HG03439 (cell line): ENCODE data around the gene HPS4.
"Not testable (repeated sequence)": the region's sequence is repeated elsewhere in the genome, so short reads cannot be mapped to it uniquely, and the experiment has no call there.

Experiments used
- ATAC-seq: cut with Tn5 transposase; IDR thresholded peaks from one replicate; pipeline ENCODE4 v1.9.1; 2021; ENCODE audit warnings: mild to moderate bottlenecking, moderate library complexity; ENCODE audit not compliant: unreplicated experiment

The HPS4 gene

DNA sequence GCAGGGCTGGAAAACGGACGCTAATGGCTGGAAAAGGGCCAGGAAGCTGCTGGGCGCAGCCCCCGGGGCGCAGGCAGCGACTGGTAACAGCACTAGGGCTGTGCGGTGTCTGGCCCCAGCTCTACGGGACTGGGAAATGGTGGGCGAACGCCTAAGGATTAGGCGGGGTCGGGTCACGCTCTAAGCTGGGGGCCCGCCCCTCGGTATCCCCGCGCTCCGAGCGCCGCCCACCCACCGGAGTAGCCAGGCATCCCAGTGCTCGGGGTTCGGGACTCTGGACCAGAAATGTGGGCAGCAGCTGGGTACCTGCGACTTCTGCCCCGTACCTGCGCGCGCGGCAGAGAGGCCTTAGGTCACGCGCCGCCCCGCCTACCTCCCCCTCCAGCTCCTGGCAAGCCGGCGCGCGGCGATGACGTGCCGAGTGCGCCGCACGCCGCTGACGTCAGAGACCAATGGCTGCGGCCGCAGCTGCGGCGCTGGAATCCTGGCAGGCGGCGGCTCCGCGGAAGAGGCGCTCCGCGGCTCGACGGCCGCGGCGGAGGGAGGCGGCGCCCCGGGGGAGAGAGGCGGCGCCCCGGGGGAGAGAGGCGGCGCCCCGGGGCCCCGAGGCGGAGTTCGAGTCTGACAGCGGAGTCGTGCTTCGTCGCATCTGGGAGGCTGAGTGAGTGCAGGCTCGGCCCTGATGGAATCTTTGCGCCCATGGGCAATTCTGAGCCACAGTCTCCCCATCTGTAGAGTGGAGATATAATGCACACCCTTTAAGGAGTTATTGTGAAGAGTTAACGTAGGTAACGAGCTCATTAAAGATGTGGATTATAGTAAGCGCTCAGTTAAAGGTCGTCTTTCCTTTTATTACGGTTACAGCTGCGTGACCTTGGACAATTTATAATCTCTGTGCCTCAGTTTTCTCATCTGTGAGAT is at the start of gene HPS4, which contains the start of gene SRRD:
Gene HPS4, minus strand, starts transcription at position 345 of the 921 bp plus-strand sequence. CDS start 2,021 bp downstream, outside the sequence.
Gene SRRD, plus strand, starts transcription at position 439 of the 921 bp plus-strand sequence. Its CDS starts 14 bp downstream, at position 453.
- peak; percentile 76 for ATAC-seq

- no peak for ATAC-seq
Measured at GRCh38 chr22:26529345-26529744, 45.8 kb upstream of the HPS4 start.

GRCh38 chr22:26528518-26528917 is 44.9 kb upstream of the HPS4 start:
- ATAC-seq, result not testable (repeated sequence)

DNA sequence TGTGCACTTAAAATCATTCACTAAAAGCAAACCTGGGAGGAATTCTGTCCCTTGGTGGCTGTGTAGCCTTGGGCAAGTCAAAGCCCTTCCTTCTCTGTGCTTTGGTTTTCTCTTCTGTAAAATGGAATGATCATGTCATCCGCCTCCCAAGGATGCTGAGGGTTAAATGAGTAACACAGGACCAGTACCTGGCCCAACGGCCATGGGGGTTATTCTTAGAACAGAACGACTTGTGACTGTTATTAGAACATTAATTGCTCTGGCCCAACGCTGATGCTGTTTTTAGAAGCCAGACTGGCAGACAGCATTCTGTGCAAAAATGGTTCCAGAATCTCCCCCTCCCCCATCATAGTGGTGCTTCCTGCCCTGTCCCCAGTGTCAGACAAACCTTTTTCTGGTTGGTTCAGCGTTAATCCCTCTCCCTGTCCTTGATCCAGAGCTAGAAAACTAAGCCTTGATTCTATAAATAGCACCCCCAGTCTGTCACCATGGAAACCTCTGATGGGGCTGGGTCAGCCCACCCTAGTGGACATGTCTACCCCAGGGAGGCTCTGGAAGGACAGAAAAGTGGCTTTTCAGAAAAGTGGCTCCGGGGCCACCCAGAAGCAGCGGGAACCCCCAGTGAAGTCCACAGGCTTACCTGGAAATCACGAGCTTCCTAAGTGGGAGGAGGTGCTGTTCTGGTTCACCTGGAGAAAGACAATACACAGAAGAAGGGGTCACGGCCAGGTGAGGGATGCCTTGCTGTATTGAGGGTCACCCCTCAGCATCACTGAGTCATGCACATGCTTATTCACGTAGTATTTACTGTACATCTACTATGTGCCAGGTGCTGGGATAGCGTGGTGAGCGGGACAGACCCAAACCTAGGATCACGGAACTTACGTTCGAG is 44.2 kb upstream of the HPS4 start:
- no peak for ATAC-seq

DNA sequence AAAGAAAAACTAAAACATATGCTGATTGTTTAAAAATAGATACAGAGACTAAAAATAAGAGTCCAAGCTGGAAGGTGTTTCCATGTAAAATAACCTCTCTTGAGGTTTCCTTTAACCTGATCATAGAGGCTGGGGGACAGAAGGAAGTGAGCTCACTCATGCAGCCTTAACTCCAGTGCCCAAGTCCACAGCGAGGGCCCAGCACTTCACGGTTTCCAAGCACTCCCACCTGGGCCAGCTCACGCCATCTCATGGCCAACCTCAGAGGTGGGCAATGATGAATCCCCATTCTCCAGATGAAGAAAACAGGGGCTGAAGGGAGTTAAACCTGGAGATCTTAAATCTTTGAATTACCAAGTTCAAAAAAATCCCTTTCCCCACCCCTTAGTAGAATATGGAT is 43.6 kb upstream of the HPS4 start:
- no peak for ATAC-seq

DNA sequence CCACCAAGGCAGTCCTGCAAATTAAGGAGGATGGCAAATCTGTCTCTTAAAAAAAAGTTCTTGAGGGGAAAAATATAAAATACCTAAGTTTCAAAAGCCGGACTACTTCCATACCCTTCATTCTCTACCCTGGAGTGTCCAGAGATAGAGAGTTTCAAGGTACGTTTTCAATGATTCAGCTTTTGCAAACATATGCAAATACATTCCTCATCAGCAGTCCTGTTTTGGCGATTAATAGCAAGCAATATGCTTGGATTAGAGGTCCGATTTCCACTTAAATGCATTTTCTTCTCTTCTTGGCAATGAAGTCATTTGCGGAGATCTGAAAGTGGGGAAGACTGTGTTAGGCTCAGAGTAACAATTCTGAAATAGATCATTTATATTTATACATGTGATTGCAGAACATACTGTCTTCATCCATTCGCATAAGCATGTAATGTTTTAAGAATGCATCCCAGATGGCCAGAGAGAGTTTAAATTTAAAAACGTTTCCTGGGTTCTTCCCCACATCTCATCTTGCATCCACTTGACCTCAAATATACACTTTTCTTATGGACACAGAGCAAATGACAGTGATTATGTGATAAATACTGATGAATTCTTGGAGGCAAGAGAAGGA is 42.5 kb upstream of the HPS4 start:
- no peak for ATAC-seq

- ATAC-seq, result no peak
Measured at GRCh38 chr22:26524870-26525269, 41.3 kb upstream of the HPS4 start.

- ATAC-seq, result no peak
Measured at GRCh38 chr22:26522592-26522991, 39.0 kb upstream of the HPS4 start.

DNA sequence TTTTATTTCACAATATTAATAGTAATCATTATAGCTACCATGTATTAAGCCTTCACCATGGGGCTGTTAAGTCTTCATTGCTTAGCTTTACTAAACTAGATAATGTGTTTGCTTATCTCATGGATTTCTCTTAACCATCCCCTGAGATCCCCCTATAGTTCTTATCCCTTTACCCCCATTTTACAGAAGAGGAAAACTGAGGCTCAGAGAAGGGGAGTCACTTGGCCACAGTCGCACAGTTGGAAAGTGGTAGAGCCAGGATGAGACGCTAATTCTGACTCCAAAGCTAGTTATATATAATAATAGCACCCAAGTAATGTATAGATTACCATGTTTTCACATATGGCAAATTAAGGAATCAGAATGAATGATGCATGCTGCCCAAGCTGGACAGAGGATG is 38.4 kb upstream of the HPS4 start:
- ATAC-seq, result no peak

- no peak for ATAC-seq
Measured at GRCh38 chr22:26517429-26517828, 33.8 kb upstream of the HPS4 start.

- ATAC-seq, result no peak
Measured at GRCh38 chr22:26516503-26516902, 32.9 kb upstream of the HPS4 start.

- ATAC-seq, result no peak
Measured at GRCh38 chr22:26515931-26516330, 32.3 kb upstream of the HPS4 start.

DNA sequence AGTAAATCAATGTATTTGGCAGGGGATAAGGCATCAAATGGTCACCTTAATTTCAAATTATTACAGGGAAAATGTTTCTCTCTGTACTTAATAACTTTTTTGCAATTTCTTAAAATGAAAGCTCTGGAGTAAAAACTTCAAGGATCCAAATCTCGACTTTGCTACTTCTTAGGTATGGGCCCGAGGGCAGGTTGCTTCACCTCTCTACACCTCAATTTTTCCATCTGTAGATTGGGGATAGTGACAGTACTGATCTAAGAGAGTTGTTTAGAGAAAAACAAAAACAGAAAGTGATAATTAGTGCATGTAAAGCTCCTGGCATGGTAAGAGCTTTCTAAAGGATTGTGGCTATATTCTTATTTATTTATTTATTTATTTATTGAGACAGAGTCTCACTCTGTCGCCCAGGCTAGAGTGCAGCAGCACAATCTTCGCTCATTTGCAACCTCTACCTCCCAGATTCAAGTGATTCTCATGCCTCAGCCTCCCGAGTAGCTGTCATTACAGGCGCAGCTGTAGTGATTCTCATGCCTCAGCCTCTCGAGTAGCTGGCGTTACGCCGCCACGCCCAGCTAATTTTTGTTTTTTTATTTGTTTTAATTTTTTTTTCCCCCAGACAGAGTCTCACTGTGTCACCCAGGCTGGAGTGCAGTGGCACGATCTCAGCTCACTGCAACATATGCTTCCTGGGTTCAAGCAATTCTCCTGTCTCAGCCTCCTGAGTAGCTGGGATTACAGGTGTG is 31.0 kb upstream of the HPS4 start:
- ATAC-seq, result no peak

DNA sequence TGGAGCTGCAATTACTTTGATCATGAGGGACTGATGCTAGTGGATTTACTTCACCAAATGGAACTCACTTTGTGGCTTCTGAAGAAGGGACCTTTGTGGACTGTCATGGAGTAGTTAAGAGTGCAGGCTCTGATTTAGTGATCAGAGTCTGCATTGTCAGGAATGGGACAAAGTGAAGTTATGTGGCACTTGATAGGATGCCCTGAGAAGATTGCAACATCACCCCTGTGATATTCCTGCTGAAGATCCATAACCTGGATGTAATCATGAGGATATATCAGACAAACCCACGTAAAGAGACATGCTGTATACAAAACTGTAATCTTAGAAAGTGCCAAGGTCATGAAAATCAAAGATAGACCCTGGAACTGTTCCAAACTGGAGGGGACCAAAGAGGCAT is 30.3 kb upstream of the HPS4 start:
- no peak for ATAC-seq

- peak; percentile 82 for ATAC-seq
Measured at GRCh38 chr22:26512149-26512793, 28.7 kb upstream of the HPS4 start, which contains the start of gene TFIP11. TFIP11 (minus strand) TSS chr22:26512473; CDS start chr22:26510272, 2,201 bp downstream.

DNA sequence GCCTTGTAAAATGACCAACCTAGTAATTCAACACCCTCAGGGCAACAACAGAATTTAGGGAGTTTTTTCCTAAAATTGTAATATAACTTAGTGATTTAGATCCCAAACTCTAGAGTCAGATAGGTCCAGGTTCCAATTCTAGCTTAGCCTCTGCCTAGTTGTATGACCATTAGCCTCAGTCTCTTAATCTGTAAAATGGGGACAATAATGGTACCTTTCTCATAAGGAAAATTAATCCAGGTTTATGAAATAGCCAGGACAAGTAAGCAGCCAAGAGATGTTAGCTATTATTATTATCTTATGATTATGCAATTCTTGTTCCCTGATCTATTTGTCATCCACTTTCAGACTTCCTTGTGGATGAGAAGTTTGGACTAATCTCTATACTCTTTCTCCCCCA is 24.6 kb upstream of the HPS4 start:
- no peak for ATAC-seq

GRCh38 chr22:26503758-26504157 is 20.2 kb upstream of the HPS4 start:
- ATAC-seq, result no peak

DNA sequence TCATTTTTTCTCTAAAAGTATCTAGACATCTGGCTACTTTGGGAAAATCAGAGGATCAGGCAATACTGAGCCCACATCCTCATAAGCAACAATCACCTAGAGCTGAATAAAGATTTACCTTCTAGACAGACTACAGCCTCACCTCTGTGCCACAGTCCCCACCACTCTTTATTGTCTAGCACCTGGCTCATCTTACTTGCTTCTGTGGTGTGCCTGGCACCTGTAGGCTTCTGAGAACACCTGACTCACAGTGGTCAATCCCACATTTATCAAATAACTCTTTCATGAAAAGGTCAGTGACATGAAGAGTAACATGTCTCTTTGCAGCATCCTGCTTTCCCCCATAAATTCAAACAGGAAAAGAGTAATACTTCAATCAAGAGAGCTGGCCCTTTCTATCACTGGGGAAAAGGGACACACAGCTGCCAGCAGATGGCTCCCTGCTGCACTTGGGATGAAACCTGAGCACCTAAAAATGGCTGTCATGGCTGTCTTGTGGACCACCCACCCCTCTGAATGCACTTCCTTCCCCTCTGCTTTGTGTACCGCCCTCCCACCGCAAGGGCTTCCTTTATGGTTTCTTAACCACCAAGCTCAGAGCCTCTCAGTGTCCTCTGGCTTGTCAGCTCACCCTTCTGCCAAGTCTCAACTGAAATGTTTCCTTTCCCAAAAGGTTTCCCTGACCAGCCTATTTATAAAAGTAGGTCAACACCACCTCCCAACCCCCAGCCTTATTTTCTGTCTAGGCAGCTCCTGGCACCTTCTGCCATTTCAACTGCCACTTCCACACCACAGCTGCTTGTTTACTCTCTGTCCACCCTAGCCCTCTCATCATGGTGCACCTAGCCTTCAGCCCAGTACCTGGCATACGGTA is 19.3 kb upstream of the HPS4 start:
- no peak for ATAC-seq

DNA sequence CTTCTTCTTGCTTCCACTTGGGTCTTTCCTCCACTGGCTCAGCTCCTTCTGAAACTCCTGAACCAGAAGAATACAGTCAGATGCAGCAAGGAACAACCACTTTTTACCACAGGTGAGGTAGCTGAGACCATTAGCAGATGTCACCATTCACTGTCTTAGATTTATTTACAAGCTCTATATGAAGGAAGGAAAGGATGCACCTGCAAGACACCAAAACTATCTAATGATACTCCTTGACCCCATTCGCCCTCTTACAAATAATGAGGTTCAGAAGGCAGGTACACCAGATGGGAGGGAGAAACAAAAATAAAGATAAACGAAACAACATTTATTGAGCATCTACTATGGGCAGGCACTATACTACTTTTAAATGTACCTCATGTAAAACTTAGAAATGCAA is 18.4 kb upstream of the HPS4 start:
- no peak for ATAC-seq
